HAP-1 (cell line): ENCODE data around the gene RHBDD1.

Experiments used
- DNase-seq, 2 experiments: peaks; one replicate each; pipeline ENCODE4 v3.0.0-alpha.2; 2016 to 2020; ENCODE audit warnings: low spot score in 2 of 2
- H3K27me3 ChIP-seq: fragments of 250-450 bp; sonication (Bioruptor Pico); 2 replicates; pipeline ENCODE4 v1.5.1; 2020; ENCODE audit warnings: low read depth, mild to moderate bottlenecking, moderate library complexity
- H3K36me3 ChIP-seq: fragments of 250-450 bp; sonication (Bioruptor Pico); replicated peaks from 2 replicates; pipeline ENCODE4 v1.5.1; 2020; ENCODE audit warnings: mild to moderate bottlenecking
- H3K4me1 ChIP-seq: fragments of 250-450 bp; sonication (Bioruptor Pico); 2 replicates; pipeline ENCODE4 v1.5.1; 2020; ENCODE audit warnings: mild to moderate bottlenecking
- H3K4me3 ChIP-seq: fragments of 250-450 bp; sonication (Bioruptor Pico); 2 replicates; pipeline ENCODE4 v1.5.1; 2020; ENCODE audit warnings: mild to moderate bottlenecking, moderate library complexity
- H3K9me3 ChIP-seq: fragments of 250-450 bp; sonication (Bioruptor Pico); 2 replicates; pipeline ENCODE4 v1.5.1; 2020; ENCODE audit warnings: mild to moderate bottlenecking, moderate library complexity
- in situ Hi-C: fragments of 300-500 bp; cut with MboI; formaldehyde crosslinking; loops from 3 replicates; pipeline ENCODE4 v1.14.3; 2020; ENCODE audit warnings: low sequenced_read_pairs, inconsistent platforms, mixed read lengths

The RHBDD1 gene

DNA sequence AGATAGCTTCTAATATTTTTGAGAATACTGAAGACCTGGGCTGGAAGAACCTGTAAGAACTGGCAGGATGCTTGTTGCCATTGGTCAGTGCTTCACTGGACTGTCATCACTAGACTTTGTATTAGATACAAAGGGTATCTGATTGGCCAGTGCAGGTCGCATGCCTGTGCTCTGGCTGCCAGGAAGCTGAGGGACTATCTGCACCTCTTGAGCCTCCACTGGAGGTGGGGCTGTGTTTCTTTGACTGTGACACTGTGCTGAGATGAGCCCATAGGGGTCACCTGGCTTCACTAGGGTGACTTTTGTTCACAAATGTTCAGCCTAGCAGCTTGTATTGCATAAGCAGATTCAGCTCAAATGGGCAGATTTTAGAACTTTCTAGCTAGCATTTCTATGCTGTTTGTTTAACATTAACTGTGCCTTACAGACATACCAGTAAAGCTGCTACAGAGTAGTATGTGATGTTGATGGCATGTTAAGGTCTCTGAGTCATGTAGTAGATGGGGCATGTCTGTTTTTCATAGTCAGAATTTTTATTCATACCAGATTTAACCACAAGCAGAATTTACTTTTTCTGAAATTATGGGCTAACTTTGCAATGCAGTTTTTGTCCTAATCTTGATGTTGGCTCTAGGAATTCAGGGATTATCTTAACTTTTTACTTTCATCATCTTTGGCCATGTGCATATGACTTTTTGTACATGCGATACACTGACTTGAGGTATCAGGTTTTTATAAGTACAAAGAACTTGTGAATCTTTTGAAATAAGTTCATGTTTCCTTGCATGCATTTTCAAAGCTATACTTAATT is 56.1 kb downstream of the RHBDD1 start:
- in situ Hi-C loops = no loop called here
- peaks cover 4% of the 10 kb centered on the region for H3K27me3 ChIP-seq
- H3K9me3 ChIP-seq = no peaks in the 10 kb centered on the region

GRCh38 chr2:226892729-226893128 is 56.9 kb downstream of the RHBDD1 start:
- H3K9me3 ChIP-seq = no peaks in the 10 kb centered on the region
- in situ Hi-C loops = no loop called here
- H3K4me1 ChIP-seq = no peaks in the 10 kb centered on the region
- DNase-seq = no peak
- H3K4me3 ChIP-seq = no peak overlapping the region
- no peaks in the 10 kb centered on the region for H3K36me3 ChIP-seq
- peaks cover 4% of the 10 kb centered on the region for H3K27me3 ChIP-seq

More for the DNA sequence above, 56.1 kb downstream of the RHBDD1 start:
- H3K4me1 ChIP-seq = no peaks in the 10 kb centered on the region
- DNase-seq = no peak
- no peak overlapping the region for H3K4me3 ChIP-seq
- H3K36me3 ChIP-seq = no peaks in the 10 kb centered on the region

DNA sequence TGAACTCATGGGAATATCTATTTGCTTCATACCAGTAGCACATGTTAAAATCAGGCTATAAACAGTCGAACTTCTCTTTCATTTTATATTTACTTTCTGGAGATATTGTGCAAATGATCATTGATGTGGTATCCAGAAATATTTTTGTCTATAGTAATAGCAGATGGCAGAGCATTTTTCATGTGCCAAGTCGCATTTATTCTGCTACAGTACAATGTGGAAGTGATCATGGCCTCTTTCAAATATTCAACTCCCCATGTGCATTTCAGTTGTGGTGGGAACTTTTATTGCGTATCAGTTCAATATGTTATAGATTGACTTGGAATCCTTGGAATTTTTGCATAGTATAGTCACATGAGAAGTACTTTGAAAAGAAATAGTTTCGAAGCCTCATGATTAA is 57.4 kb downstream of the RHBDD1 start:
- no peak for DNase-seq
- peaks cover 4% of the 10 kb centered on the region for H3K27me3 ChIP-seq
- H3K36me3 ChIP-seq = no peaks in the 10 kb centered on the region
- H3K9me3 ChIP-seq = no peaks in the 10 kb centered on the region
- in situ Hi-C loops = no loop called here
- no peaks in the 10 kb centered on the region for H3K4me1 ChIP-seq
- H3K4me3 ChIP-seq = no peak overlapping the region

- Histone ChIP-seq H3K36me3 (no peaks in the 10 kb centered on the region), H3K4me3 (no peak overlapping the region), H3K9me3 (no peaks in the 10 kb centered on the region), H3K27me3 (peaks cover 4% of the 10 kb centered on the region), H3K4me1 (no peaks in the 10 kb centered on the region)
- in situ Hi-C loops = no loop called here
- no peak for DNase-seq
These were observed 58.9 kb downstream of the RHBDD1 start for GRCh38 chr2:226894752-226895151.

- in situ Hi-C loops = no loop called here
These were observed 59.7 kb downstream of the RHBDD1 start for GRCh38 chr2:226895579-226895978.

DNA sequence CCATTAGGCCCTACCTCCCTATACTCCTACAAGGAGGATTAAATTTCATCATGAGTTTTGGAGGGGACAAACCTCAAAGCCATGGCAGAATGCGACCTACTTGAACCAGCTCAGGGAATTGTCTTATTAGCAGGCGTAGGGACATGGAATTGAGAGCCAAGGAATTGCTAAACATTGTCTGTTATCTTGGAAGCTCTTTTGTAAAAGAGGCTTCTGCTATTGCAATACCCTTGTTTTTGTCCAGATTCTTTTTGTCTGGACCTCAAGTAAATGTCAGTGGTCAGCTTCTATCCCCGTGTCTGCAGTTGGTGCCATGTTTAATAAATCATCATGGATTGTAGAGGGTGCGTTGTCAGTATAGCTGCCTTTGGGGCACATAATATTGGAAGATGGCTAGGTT is 62.3 kb downstream of the RHBDD1 start:
- H3K4me3 ChIP-seq = no peak overlapping the region
- H3K4me1 ChIP-seq = no peaks in the 10 kb centered on the region
- in situ Hi-C loops = no loop called here
- H3K9me3 ChIP-seq = no peaks in the 10 kb centered on the region
- no peaks in the 10 kb centered on the region for H3K36me3 ChIP-seq
- H3K27me3 ChIP-seq = no peaks in the 10 kb centered on the region; the same call in 1 of the 2 replicates
- no peak for DNase-seq

More at GRCh38 chr2:226895579-226895978, 59.7 kb downstream of the RHBDD1 start:
- Histone ChIP-seq H3K27me3 (peaks cover 4% of the 10 kb centered on the region), H3K36me3 (no peaks in the 10 kb centered on the region), H3K4me3 (no peak overlapping the region), H3K9me3 (no peaks in the 10 kb centered on the region), H3K4me1 (no peaks in the 10 kb centered on the region)
- DNase-seq = no peak

GRCh38 chr2:226898897-226899296 is 63.0 kb downstream of the RHBDD1 start:
- in situ Hi-C loops = no loop called here
- no peaks in the 10 kb centered on the region for H3K9me3 ChIP-seq
- H3K27me3 ChIP-seq = no peaks in the 10 kb centered on the region; the same call in 1 of the 2 replicates
- no peak for DNase-seq
- H3K4me3 ChIP-seq = no peak overlapping the region
- no peaks in the 10 kb centered on the region for H3K4me1 ChIP-seq
- no peaks in the 10 kb centered on the region for H3K36me3 ChIP-seq

- Histone ChIP-seq H3K36me3 (no peaks in the 10 kb centered on the region), H3K9me3 (no peaks in the 10 kb centered on the region), H3K4me3 (no peak overlapping the region), H3K27me3 (peaks cover 7% of the 10 kb centered on the region; the same call in 1 of the 2 replicates), H3K4me1 (no peaks in the 10 kb centered on the region)
- in situ Hi-C loops = no loop called here
- no peak for DNase-seq
These were observed 66.5 kb downstream of the RHBDD1 start for GRCh38 chr2:226902041-226902966.

DNA sequence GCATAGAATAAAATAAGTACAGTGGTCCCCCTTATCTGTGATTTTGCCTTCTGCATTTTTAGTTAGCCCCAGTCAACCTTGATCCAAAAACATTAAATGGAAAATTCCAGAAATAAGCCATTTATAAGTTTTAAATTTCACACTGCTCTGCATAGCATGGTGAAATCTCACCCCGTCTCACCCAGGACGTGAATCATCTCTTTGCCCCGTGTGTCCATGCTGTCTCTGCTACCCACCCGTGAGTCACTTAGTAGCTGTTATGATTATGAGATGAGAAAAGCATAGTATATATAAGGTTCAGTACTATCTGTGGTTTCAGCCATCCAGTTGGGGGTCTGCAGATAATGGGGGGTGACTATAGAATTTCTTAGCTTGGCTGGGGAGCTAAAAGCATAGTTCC is 67.3 kb downstream of the RHBDD1 start:
- no peak for DNase-seq
- H3K4me3 ChIP-seq = no peak overlapping the region
- H3K27me3 ChIP-seq = peaks cover 9% of the 10 kb centered on the region; the same call in 1 of the 2 replicates
- H3K9me3 ChIP-seq = no peaks in the 10 kb centered on the region
- H3K36me3 ChIP-seq = no peaks in the 10 kb centered on the region
- H3K4me1 ChIP-seq = no peaks in the 10 kb centered on the region
- in situ Hi-C loops = no loop called here

GRCh38 chr2:226904592-226904991 is 68.7 kb downstream of the RHBDD1 start:
- Histone ChIP-seq H3K4me1 (no peaks in the 10 kb centered on the region), H3K4me3 (no peak overlapping the region), H3K36me3 (no peaks in the 10 kb centered on the region), H3K27me3 (peaks cover 9% of the 10 kb centered on the region; the same call in 1 of the 2 replicates), H3K9me3 (no peaks in the 10 kb centered on the region)
- in situ Hi-C loops = no loop called here
- no peak for DNase-seq

GRCh38 chr2:226905718-226906117 is 69.9 kb downstream of the RHBDD1 start:
- H3K9me3 ChIP-seq = no peaks in the 10 kb centered on the region
- no peaks in the 10 kb centered on the region for H3K4me1 ChIP-seq
- no peaks in the 10 kb centered on the region for H3K36me3 ChIP-seq
- peaks cover 9% of the 10 kb centered on the region; the same call in 1 of the 2 replicates for H3K27me3 ChIP-seq
- no peak for DNase-seq
- in situ Hi-C loops = no loop called here
- no peak overlapping the region for H3K4me3 ChIP-seq

DNA sequence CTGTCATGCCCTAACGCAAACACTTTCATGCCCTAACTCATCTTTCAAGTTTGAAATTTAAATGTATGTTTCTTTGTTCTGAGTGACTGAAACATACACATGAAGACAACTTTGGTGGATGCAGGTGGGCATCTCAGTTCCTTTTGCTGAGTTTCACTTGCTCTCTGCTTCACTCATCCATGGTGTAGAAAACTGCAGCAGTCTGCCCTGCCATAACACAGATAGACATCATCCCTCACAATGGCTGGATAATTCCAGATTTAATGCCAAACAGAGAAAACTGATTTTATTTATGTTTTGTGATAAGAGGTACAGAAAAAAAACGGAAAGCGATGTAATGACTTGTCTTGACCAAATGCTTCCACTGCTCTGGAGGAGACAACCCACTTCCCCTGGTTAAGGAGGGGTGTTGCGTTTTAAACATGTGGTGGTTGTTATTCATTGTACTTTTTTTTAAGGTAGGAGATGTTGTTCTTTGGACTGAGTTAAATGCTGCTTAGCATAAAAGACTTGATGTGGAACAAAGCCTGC is 70.4 kb downstream of the RHBDD1 start:
- DNase-seq = no peak
- in situ Hi-C loops = no loop called here
- H3K4me1 ChIP-seq = no peaks in the 10 kb centered on the region

GRCh38 chr2:226909126-226909525 is 73.3 kb downstream of the RHBDD1 start:
- Histone ChIP-seq H3K4me3 (no peak overlapping the region), H3K36me3 (no peaks in the 10 kb centered on the region), H3K4me1 (no peaks in the 10 kb centered on the region), H3K27me3 (peaks cover 9% of the 10 kb centered on the region; the same call in 1 of the 2 replicates), H3K9me3 (no peaks in the 10 kb centered on the region)
- in situ Hi-C loops = no loop called here
- DNase-seq = no peak

More for the DNA sequence above, 70.4 kb downstream of the RHBDD1 start:
- Histone ChIP-seq H3K27me3 (peaks cover 9% of the 10 kb centered on the region; the same call in 1 of the 2 replicates), H3K4me3 (no peak overlapping the region), H3K9me3 (no peaks in the 10 kb centered on the region), H3K36me3 (no peaks in the 10 kb centered on the region)
